HepG2 (cell line): ENCODE measurements around the gene BAHD1. TPM values are rescaled to one million over a fixed set of nuclear protein-coding genes. Genes with fewer than 3 reads are reported as not detected.
A peak's percentile ranks its signal among the peaks of the same experiment; 100 is the strongest.

Experiments
- ATAC-seq: fragments of 200-7000 bp; cut with Tn5 transposase; 3 replicates; pipeline ENCODE4 v1.9.1; 2020; ENCODE audit warnings: mild to moderate bottlenecking, moderate library complexity
- BruUV-seq: library from RNA; stranded (reverse); fragments of 400-500 nt; replicated peaks from 2 replicates; lab custom pipeline; 2021; lab: Mats Ljungman, UMichigan
- CTCF ChIA-PET: fragments of 300-600 bp; formaldehyde crosslinking; extraction: SDS; loops from one replicate; lab custom pipeline; 2021; ENCODE audit warnings: low total read pairs, inconsistent platforms, low intra/inter-chr PET ratio; lab: Yijun Ruan, JAX
- POLR2A ChIA-PET: fragments of 350-600 bp; sonication (Branson Sonifier 250); formaldehyde crosslinking; loops from one replicate; lab custom pipeline; 2020; ENCODE audit warnings: antibody characterized with exemption, inconsistent platforms; lab: Yijun Ruan, JAX
- DNase-seq: peaks from one replicate; pipeline ENCODE4 v3.0.0-alpha.2; 2015; ENCODE audit warnings: low spot score
- FAIRE-seq: peaks from 3 replicates; lab custom pipeline; 2011; peaks lifted over from hg19 to GRCh38; lab: Jason Lieb, UNC
- H2AFZ ChIP-seq: one replicate; pipeline ENCODE4 v1.6.1; 2011; ENCODE audit warnings: low read length, inconsistent platforms
- H3K27ac ChIP-seq: fragments of 300-600 bp; 3 replicates; pipeline ENCODE4 v1.8.0; 2011; ENCODE audit warnings: mixed run types, mild to moderate bottlenecking, mixed read lengths, low read length, inconsistent platforms; ENCODE audit not compliant: insufficient read depth; ENCODE audit errors: extremely low read length
- H3K27me3 ChIP-seq, 2 experiments: fragments of 200-600 bp in 1 of 2; 2 replicates in 1 of 2; 3 replicates in 1 of 2; pipeline versions ENCODE4 v1.6.0 to v1.8.0; 2011; ENCODE audit warnings: low read length in 2 of 2, mild to moderate bottlenecking in 2 of 2, moderate library complexity in 2 of 2, inconsistent platforms in 1 of 2; ENCODE audit not compliant: insufficient read depth in 2 of 2, control insufficient read depth in 1 of 2
- H3K36me3 ChIP-seq, 2 experiments: fragments of 200-600 bp in 1 of 2; replicated peaks in 1 of 2; 2 replicates in 1 of 2; 3 replicates in 1 of 2; pipeline versions ENCODE4 v1.5.1 to v1.8.0; 2011; ENCODE audit warnings: low read length in 2 of 2, inconsistent platforms in 1 of 2; ENCODE audit not compliant: insufficient read depth in 2 of 2, control insufficient read depth in 1 of 2
- H3K4me1 ChIP-seq: 2 replicates; pipeline ENCODE4 v1.5.1; 2012; ENCODE audit warnings: low read length, inconsistent platforms; ENCODE audit not compliant: insufficient read depth
- H3K4me2 ChIP-seq: 2 replicates; pipeline ENCODE4 v1.6.0; 2011; ENCODE audit warnings: low read depth, low read length, inconsistent platforms
- H3K4me3 ChIP-seq, 3 experiments: fragments of 200-600 bp in 1 of 3; sonication (generic), shearing (Covaris generic) in 1 of 3; replicated peaks in 1 of 3; 2 replicates each; pipeline ENCODE4 v1.5.1; 2011 to 2016; ENCODE audit warnings: low read length in 3 of 3, inconsistent platforms in 2 of 3, low read depth in 2 of 3, mild to moderate bottlenecking in 2 of 3, control low read depth in 1 of 3, mixed read lengths in 1 of 3; ENCODE audit not compliant: insufficient read depth in 1 of 3
- H3K79me2 ChIP-seq: one replicate; pipeline ENCODE4 v1.6.1; 2011; ENCODE audit warnings: low read length, inconsistent platforms; ENCODE audit not compliant: insufficient read depth
- H3K9ac ChIP-seq: 2 replicates; pipeline ENCODE4 v1.6.0; 2011; ENCODE audit warnings: mild to moderate bottlenecking, low read depth, low read length, inconsistent platforms; ENCODE audit not compliant: insufficient read depth
- H3K9me3 ChIP-seq: 2 replicates; pipeline ENCODE4 v1.5.1; 2012; ENCODE audit warnings: mild to moderate bottlenecking, low read length
- H4K20me1 ChIP-seq: 2 replicates; pipeline ENCODE4 v1.6.0; 2011; ENCODE audit warnings: inconsistent platforms, mild to moderate bottlenecking, low read length, moderate library complexity; ENCODE audit not compliant: insufficient read depth
- ARNT2 ChIP-seq: sonication (generic); formaldehyde crosslinking; IDR thresholded peaks from 2 replicates; pipeline ENCODE4 v1.8.0; 2022; ENCODE audit warnings: mild to moderate bottlenecking, low read depth, missing genetic modification reagents, moderate library complexity
- CCDC6 ChIP-seq: sonication (generic); formaldehyde crosslinking; IDR thresholded peaks from 2 replicates; pipeline ENCODE4 v1.8.1; 2022; ENCODE audit warnings: mild to moderate bottlenecking, missing genetic modification reagents, moderate library complexity
- HNRNPLL ChIP-seq: fragments of 200-400 bp; formaldehyde crosslinking; IDR thresholded peaks from 2 replicates; pipeline ENCODE4 v1.6.1; 2017; ENCODE audit warnings: mild to moderate bottlenecking, low read depth, low read length; ENCODE audit not compliant: poor library complexity, severe bottlenecking
- IKZF4 ChIP-seq: sonication (generic); formaldehyde crosslinking; IDR thresholded peaks from 2 replicates; pipeline ENCODE4 v1.5.1; 2020; ENCODE audit warnings: borderline replicate concordance, mild to moderate bottlenecking, low read depth, missing genetic modification reagents; ENCODE audit errors: not compliant biosample characterization
- RBM39 ChIP-seq: fragments of 200-400 bp; formaldehyde crosslinking; IDR thresholded peaks from one replicate; pipeline ENCODE4 v1.6.1; 2018; ENCODE audit warnings: antibody characterized with exemption, mild to moderate bottlenecking, low read depth, low read length; ENCODE audit not compliant: poor library complexity, severe bottlenecking
- SETDB1 ChIP-seq: sonication (generic); formaldehyde crosslinking; IDR thresholded peaks from 2 replicates; pipeline ENCODE4 v1.5.1; 2020; ENCODE audit warnings: missing genetic modification reagents, mild to moderate bottlenecking, borderline replicate concordance
- THAP7 ChIP-seq: sonication (generic); formaldehyde crosslinking; IDR thresholded peaks from 2 replicates; pipeline ENCODE4 v1.8.1; 2023; ENCODE audit warnings: mild to moderate bottlenecking, missing genetic modification reagents
- ZBTB7B ChIP-seq: sonication (generic); formaldehyde crosslinking; IDR thresholded peaks from 2 replicates; pipeline ENCODE4 v1.4.0; 2020; ENCODE audit warnings: missing genetic modification reagents
- ZNF891 ChIP-seq: sonication (generic); formaldehyde crosslinking; IDR thresholded peaks from 2 replicates; pipeline ENCODE4 v1.5.0; 2020; ENCODE audit warnings: mild to moderate bottlenecking, missing genetic modification reagents
- WGBS: methylation state at CpG from one replicate; pipeline ENCODE4 v1.1.6; 2017; ENCODE audit warnings: low lambda C conversion rate; 5-methylcytosine and 5-hydroxymethylcytosine counted together
- in situ Hi-C: cut with HindIII; loops from 2 replicates; pipeline ENCODE4 v1.10.0; 2017; ENCODE audit warnings: low pct_unique_long_range_greater_than_20kb; ENCODE audit not compliant: extremely low pct_ligation_motif_present
- intact Hi-C: fragments of 100-400 bp; cut with micrococcal nuclease; formaldehyde crosslinking; loops from one replicate; pipeline ENCODE4 v1.10.0; 2022; ENCODE audit not compliant: unreplicated experiment
- polyA plus RNA-seq, 8 experiments: library from polyadenylated mRNA; depleted of rRNA in 3 of 8; stranded (reverse) in 7 of 8; unstranded in 1 of 8; fragments of >200 nt; fragmentation: Illumina TruSeq in 4 of 8; extraction: Trizol in 4 of 8; gene quantifications; 2 replicates each; pipeline versions ENCODE4 v1.2.1 to v1.2.3, GENCODE V29; 2011 to 2016; ENCODE audit warnings: low read depth in 4 of 8, missing spikeins in 1 of 8, mixed read lengths in 1 of 8; ENCODE audit not compliant: insufficient read depth in 1 of 8
- total RNA-seq, 5 experiments: library from RNA; depleted of rRNA; stranded (reverse); fragments of >200 nt; fragmentation: Illumina TruSeq; extraction: Trizol; gene quantifications; 2 replicates each; pipeline ENCODE4 v1.2.3, GENCODE V29; 2016; ENCODE audit warnings: low read depth in 1 of 5

BAHD1 gene
- total and polyA plus RNA-seq, 2 of the 13 experiments (the other 11 are each of a cell fraction or from before 2014, with no cell fraction given), result 3.3 to 8.7 TPM

DNA sequence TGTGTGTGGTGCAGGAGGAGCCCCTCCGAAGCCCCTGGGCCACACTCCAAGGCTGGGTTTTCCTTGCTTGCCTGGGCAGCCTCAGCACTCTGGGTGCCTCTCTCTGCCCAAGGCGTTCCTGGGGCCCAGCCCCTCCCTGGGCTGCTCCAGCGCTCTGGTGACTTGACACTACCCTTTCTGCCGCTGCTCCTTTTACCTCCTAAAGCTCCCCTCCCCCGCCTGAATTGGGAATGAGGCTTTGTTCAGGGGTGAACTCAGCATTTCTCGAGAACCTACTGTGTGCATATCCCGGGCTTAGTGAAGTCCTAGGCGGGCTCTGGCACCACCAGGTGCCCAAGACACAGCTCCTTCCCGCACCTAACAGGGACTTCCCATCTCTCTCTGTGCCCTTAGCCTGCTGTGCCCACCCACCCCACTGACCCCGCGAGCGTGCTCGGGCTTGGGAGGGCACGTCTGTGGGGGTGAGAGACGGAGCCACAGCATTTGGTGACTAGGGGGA is 1.2 kb upstream of the BAHD1 start:
- ATAC-seq (peak; percentile 12), FAIRE-seq (no peak), DNase-seq (no peak)
- TF ChIP-seq RBM39 (peak; percentile 37), HNRNPLL (peak; percentile 9), CCDC6 (peak; percentile 29; the same call in 1 of the 2 replicates), ZBTB7B (CRISPR knock-in tag) (0 out of 2 replicates have a peak, but pooled peaks have one; percentile 38), ARNT2 (0 out of 2 replicates have a peak, but pooled peaks have one; percentile 48), THAP7 (CRISPR knock-in tag) (no peak), SETDB1 (no peak), IKZF4 (CRISPR knock-in tag) (peak; percentile 32), ZNF891 (CRISPR knock-in tag) (0 out of 2 replicates have a peak, but pooled peaks have one; percentile 5)
- H3K79me2 ChIP-seq, result peaks cover 23% of the 10 kb centered on the region
- peak overlapping the region; percentile 56; the same call in 1 of the 2 replicates for H3K9ac ChIP-seq
- H3K36me3 ChIP-seq, result no peaks in the 10 kb centered on the region
- no peaks in the 10 kb centered on the region for H3K9me3 ChIP-seq
- WGBS, result 0% methylated on average over 2 of the region's 15 CpGs
- H4K20me1 ChIP-seq, result peaks cover 12% of the 10 kb centered on the region; the same call in 1 of the 2 replicates
- peak overlapping the region; percentile 53 to 77 (median 56) for H3K4me3 ChIP-seq
- H3K4me1 ChIP-seq, result peaks cover 75% of the 10 kb centered on the region
- H3K27ac ChIP-seq, result no peak overlapping the region
- POLR2A ChIA-PET, result interaction anchor here (0.6 to 2.7 kb wide), 6 partner anchors 13 to 99 kb away, joined by 3 to 15 read pairs (median 4); partner anchors contain the start of genes CCDC9B, CHST14 and IVD
- no TSS peak for BruUV-seq
- no peak overlapping the region for H2AFZ ChIP-seq
- CTCF ChIA-PET, result interaction anchor here (1.2 kb wide), 1 partner anchor 165 kb away, joined by 3 read pairs; no protein-coding TSS in a partner anchor
- peak overlapping the region; percentile 96 for H3K4me2 ChIP-seq
- intact Hi-C loops (no loop called here), in situ Hi-C loops (no loop called here)
- H3K27me3 ChIP-seq, result peaks cover 5 to 54% of the 10 kb centered on the region in 2 experiments; a peak in 4 of 5 replicates
